G401.6 (cell line): ENCODE measurements around the gene PNPLA8.

ENCODE experiments used
- FAIRE-seq: peaks from 2 replicates; lab custom pipeline; 2012; peaks lifted over from hg19 to GRCh38; lab: Jason Lieb, UNC

PNPLA8 gene

GRCh38 chr7:108441392-108441955, 84.5 kb downstream of the PNPLA8 start:
- no peak for FAIRE-seq

- FAIRE-seq = no peak
Observed at GRCh38 chr7:108440613-108441012, 85.3 kb downstream of the PNPLA8 start.

GRCh38 chr7:108436906-108437305, 89.0 kb downstream of the PNPLA8 start:
- FAIRE-seq = no peak

GRCh38 chr7:108434010-108434409, 91.9 kb downstream of the PNPLA8 start:
- no peak for FAIRE-seq

GRCh38 chr7:108431099-108431498, 94.8 kb downstream of the PNPLA8 start:
- FAIRE-seq = no peak

GRCh38 chr7:108430664-108431063, 95.3 kb downstream of the PNPLA8 start:
- no peak for FAIRE-seq

- no peak for FAIRE-seq
Observed at GRCh38 chr7:108427766-108428165, 98.2 kb downstream of the PNPLA8 start.

- FAIRE-seq = no peak
Observed at GRCh38 chr7:108425714-108426275, 100.1 kb downstream of the PNPLA8 start.

GRCh38 chr7:108424013-108424412, 101.9 kb downstream of the PNPLA8 start:
- FAIRE-seq = no peak

- FAIRE-seq = no peak
Observed at GRCh38 chr7:108423089-108423989, 102.6 kb downstream of the PNPLA8 start.

GRCh38 chr7:108421720-108422331, 104.1 kb downstream of the PNPLA8 start:
- FAIRE-seq = no peak
